Measurements from ENCODE around the gene PHF14. TPM values are rescaled to one million over a fixed set of nuclear protein-coding genes. Genes with fewer than 3 reads are reported as not detected.

PHF14 gene
- total and polyA plus RNA-seq, 2 donors (not counting 1 experiment from before 2014, with no cell fraction given) = 9.6 to 43.7 TPM

DNA sequence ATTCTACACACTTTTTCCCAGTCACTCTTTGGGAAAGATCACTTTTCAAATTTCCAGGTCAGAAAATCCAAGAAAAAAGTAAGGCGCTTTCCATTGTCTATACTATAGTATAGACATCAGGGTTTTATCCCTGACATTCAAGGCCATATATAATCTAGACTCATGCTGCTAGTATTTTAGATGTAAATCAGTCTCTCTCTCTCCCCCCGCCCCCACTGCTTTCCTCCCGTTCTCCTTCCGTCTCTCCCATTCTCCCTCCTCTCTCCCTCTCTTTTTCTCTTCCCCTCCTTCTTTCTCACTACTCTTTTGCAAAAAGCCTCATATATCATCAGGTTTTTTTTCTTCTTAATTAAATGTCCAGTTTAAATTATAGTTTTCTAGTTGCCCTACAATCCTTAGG, 154.8 kb downstream of the PHF14 start:
- CTCF ChIA-PET = no interaction called here
- no peak overlapping the region for H3K9ac ChIP-seq (ENCODE audit: low read length)
- Mint-ChIP-seq H3K27ac (no peak overlapping the region), H3K4me3 (no peak overlapping the region), H3K27me3 (no peaks in the 10 kb centered on the region), H3K4me1 (peaks cover 9% of the 10 kb centered on the region), H3K9me3 (ENCODE audit: insufficient read depth) (no peaks in the 10 kb centered on the region)
- ATAC-seq (ENCODE audit: low read depth) (no peak), DNase-seq (no peak)
- no peaks in the 10 kb centered on the region for H3K27me3 ChIP-seq (replicated peaks in 1 of 4; ENCODE audit: control extremely low read depth in 1 of 4, control insufficient read depth in 3 of 4, insufficient read depth in 4 of 4, low read length in 3 of 4)
- WGBS (ENCODE audit: insufficient coverage) = 100% methylated on average over 2 of the region's 4 CpGs
- H2AFZ ChIP-seq (ENCODE audit: insufficient read depth, low read depth, low read length, poor library complexity, severe bottlenecking) = no peak overlapping the region
- no peaks in the 10 kb centered on the region for H3K9me3 ChIP-seq (ENCODE audit: control extremely low read depth in 1 of 3, control insufficient read depth in 2 of 3, insufficient read depth in 1 of 3, low read length in 2 of 3)
- H3K36me3 ChIP-seq (replicated peaks in 1 of 2; ENCODE audit: control extremely low read depth in 1 of 2, control insufficient read depth in 1 of 2, extremely low read depth in 1 of 2, insufficient read depth in 2 of 2, low read length in 1 of 2) = no peaks in the 10 kb centered on the region
- POLR2A ChIA-PET = no interaction called here
- no peaks in the 10 kb centered on the region for H4K20me1 ChIP-seq (ENCODE audit: control insufficient read depth, insufficient read depth, low read length, poor library complexity, severe bottlenecking)
- H3K4me3 ChIP-seq (ENCODE audit: control extremely low read depth in 1 of 5, extremely low read depth in 1 of 5, insufficient read depth in 1 of 5, low read depth in 2 of 5, low read length in 4 of 5) = no peak overlapping the region
- H3K4me2 ChIP-seq (replicated peaks; ENCODE audit: low read depth, low read length, poor library complexity, severe bottlenecking) = no peak overlapping the region
- no peaks in the 10 kb centered on the region for H3K4me1 ChIP-seq (ENCODE audit: control insufficient read depth in 2 of 2, insufficient read depth in 2 of 2, low read length in 2 of 2)
- intact Hi-C loops (cut with micrococcal nuclease) = no loop called here
- TF ChIP-seq, protein P1, sequence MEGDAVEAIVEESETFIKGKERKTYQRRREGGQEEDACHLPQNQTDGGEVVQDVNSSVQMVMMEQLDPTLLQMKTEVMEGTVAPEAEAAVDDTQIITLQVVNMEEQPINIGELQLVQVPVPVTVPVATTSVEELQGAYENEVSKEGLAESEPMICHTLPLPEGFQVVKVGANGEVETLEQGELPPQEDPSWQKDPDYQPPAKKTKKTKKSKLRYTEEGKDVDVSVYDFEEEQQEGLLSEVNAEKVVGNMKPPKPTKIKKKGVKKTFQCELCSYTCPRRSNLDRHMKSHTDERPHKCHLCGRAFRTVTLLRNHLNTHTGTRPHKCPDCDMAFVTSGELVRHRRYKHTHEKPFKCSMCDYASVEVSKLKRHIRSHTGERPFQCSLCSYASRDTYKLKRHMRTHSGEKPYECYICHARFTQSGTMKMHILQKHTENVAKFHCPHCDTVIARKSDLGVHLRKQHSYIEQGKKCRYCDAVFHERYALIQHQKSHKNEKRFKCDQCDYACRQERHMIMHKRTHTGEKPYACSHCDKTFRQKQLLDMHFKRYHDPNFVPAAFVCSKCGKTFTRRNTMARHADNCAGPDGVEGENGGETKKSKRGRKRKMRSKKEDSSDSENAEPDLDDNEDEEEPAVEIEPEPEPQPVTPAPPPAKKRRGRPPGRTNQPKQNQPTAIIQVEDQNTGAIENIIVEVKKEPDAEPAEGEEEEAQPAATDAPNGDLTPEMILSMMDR (IDR thresholded peaks at IDR 0.05) = no peak
- TF ChIP-seq EZH2 (IDR thresholded peaks at IDR 0.05; ENCODE audit: borderline replicate concordance, insufficient read depth, low read depth, low read length, poor library complexity, severe bottlenecking) = no peak
- no peaks in the 10 kb centered on the region for H3K79me2 ChIP-seq (ENCODE audit: control insufficient read depth, insufficient read depth, low read length)
- H3K27ac ChIP-seq (ENCODE audit: low read length in 2 of 2) = no peak overlapping the region

GRCh38 chr7:11130012-11130411, 156.3 kb downstream of the PHF14 start:
- Histone ChIP-seq H4K20me1 (ENCODE audit: control insufficient read depth, insufficient read depth, low read length, poor library complexity, severe bottlenecking) (no peaks in the 10 kb centered on the region), H3K79me2 (ENCODE audit: control insufficient read depth, insufficient read depth, low read length) (no peaks in the 10 kb centered on the region), H3K4me3 (ENCODE audit: control extremely low read depth in 1 of 5, extremely low read depth in 1 of 5, insufficient read depth in 1 of 5, low read depth in 2 of 5, low read length in 4 of 5) (no peak overlapping the region), H2AFZ (ENCODE audit: insufficient read depth, low read depth, low read length, poor library complexity, severe bottlenecking) (no peak overlapping the region), H3K4me1 (ENCODE audit: control insufficient read depth in 2 of 2, insufficient read depth in 2 of 2, low read length in 2 of 2) (no peaks in the 10 kb centered on the region), H3K27ac (ENCODE audit: low read length in 2 of 2) (no peak overlapping the region), H3K9me3 (ENCODE audit: control extremely low read depth in 1 of 3, control insufficient read depth in 2 of 3, insufficient read depth in 1 of 3, low read length in 2 of 3) (no peaks in the 10 kb centered on the region), H3K36me3 (replicated peaks in 1 of 2; ENCODE audit: control extremely low read depth in 1 of 2, control insufficient read depth in 1 of 2, extremely low read depth in 1 of 2, insufficient read depth in 2 of 2, low read length in 1 of 2) (no peaks in the 10 kb centered on the region), H3K27me3 (replicated peaks in 1 of 4; ENCODE audit: control extremely low read depth in 1 of 4, control insufficient read depth in 3 of 4, insufficient read depth in 4 of 4, low read length in 3 of 4) (no peaks in the 10 kb centered on the region), H3K9ac (ENCODE audit: low read length) (no peak overlapping the region), H3K4me2 (replicated peaks; ENCODE audit: low read depth, low read length, poor library complexity, severe bottlenecking) (no peak overlapping the region)
- TF ChIP-seq, protein P1 (IDR thresholded peaks at IDR 0.05) = no peak
- TF ChIP-seq EZH2 (IDR thresholded peaks at IDR 0.05; ENCODE audit: borderline replicate concordance, insufficient read depth, low read depth, low read length, poor library complexity, severe bottlenecking) = no peak
- Mint-ChIP-seq H3K27me3 (no peaks in the 10 kb centered on the region), H3K9me3 (ENCODE audit: insufficient read depth) (no peaks in the 10 kb centered on the region), H3K4me3 (no peak overlapping the region), H3K27ac (no peak overlapping the region), H3K4me1 (peaks cover 9% of the 10 kb centered on the region)
- intact Hi-C loops (cut with micrococcal nuclease) = no loop called here
- DNase-seq (no peak), ATAC-seq (ENCODE audit: low read depth) (no peak)
- CTCF ChIA-PET = no interaction called here
- POLR2A ChIA-PET = no interaction called here
- 100% methylated on average over 1 of the region's 4 CpGs for WGBS (ENCODE audit: insufficient coverage)
